Hematopoietic multipotent progenitor cell (in vitro differentiated cells): ENCODE results near the gene SCLY. TPM values are rescaled to one million over a fixed set of nuclear protein-coding genes. Genes with fewer than 3 reads are reported as not detected.
A peak's percentile ranks its signal among the peaks of the same experiment; 100 is the strongest.
"Not testable (repeated sequence)": the region's sequence is repeated elsewhere in the genome, so short reads cannot be mapped to it uniquely, and the experiment has no call there.

Source experiments
- DNase-seq, 3 donors: peaks; one replicate each; pipeline ENCODE4 v3.0.0-alpha.2; 2011 to 2015; ENCODE audit warnings: low read depth in 2 of 3, low spot score in 2 of 3
- total RNA-seq: library from RNA; depleted of rRNA; stranded (reverse); fragments of >200 nt; gene quantifications from one replicate; pipeline ENCODE4 v1.2.3, GENCODE V29; 2012

Gene SCLY
- total RNA-seq, 1 donor: 13.2 TPM

DNA sequence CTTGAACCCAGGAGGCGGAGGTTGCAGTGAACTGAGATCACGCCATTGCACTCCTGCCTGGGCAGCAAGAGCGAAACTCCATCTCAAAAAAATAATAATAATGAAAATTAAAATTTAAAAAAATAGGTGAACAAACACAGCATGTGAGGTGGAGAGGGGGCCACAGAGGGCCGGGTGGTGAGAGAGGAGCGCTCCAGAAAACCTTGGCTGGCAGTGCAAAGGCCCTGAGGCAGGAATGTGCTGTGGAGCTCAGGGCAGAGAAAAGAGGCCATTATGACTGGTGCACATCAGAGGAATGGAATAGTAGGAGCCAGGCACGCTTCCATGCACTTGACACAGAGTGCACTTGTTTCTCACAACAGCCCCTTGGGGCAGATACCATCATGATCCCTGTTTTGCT lies 21.6 kb upstream of the SCLY start:
- no peak for DNase-seq

DNA sequence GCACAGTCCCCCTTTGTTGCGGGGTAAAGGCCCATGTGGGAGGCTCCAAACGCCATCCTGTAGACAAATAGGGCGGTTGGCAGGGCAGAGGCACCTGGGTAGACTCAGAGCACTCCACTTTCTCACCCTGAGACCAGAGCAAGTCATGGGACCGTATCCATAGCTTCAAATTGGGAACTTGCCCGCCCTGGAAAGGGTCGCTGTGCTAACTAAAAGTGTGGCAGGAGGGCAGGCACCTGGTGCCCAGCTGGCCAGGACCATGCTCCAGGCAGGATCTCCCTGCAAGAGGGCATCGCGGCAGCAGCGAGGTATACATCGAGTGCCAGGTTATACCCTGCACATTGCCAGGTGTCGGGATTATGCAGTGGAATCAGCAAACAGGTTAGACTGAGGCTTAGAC lies 20.8 kb upstream of the SCLY start:
- no peak for DNase-seq

DNA sequence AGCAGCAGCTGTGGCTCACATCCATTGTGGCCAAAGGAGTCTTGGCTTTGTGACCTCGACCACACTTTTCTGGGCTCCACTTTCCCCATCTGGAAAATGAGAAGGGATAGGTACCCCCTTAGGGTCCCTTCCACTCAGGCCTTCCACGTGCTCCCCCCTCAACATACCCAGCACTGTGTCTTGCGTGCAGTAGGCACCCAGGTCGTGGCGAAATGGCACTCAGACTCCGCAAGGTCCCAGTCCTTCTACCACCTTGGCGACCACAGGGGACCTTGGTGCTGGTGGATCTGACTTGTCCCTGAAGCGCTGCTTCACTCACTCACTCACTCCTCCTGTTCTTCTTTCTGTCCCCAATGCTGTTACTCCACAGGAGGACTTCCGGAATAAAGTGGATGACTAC lies 19.9 kb upstream of the SCLY start:
- no peak for DNase-seq

DNA sequence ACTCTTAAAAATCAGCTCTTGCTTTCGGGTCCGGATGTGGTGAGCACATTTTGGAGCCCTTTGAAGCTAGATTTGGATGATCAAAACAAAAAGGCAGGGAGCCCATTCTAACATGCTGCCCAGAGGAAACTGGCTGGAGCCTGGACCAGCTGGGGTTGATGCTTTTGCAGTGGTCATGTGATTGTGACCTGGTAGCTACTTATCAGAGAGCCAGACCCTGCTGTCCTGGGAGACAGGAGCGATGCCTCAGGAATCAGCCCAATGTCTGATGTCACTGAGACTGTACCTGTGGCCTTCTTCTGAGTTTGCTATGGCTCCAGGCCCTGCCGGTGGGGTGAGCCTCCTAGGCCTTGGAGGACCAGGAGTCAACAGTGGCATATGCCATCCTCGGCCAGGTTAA lies 18.7 kb upstream of the SCLY start:
- no peak for DNase-seq

DNA sequence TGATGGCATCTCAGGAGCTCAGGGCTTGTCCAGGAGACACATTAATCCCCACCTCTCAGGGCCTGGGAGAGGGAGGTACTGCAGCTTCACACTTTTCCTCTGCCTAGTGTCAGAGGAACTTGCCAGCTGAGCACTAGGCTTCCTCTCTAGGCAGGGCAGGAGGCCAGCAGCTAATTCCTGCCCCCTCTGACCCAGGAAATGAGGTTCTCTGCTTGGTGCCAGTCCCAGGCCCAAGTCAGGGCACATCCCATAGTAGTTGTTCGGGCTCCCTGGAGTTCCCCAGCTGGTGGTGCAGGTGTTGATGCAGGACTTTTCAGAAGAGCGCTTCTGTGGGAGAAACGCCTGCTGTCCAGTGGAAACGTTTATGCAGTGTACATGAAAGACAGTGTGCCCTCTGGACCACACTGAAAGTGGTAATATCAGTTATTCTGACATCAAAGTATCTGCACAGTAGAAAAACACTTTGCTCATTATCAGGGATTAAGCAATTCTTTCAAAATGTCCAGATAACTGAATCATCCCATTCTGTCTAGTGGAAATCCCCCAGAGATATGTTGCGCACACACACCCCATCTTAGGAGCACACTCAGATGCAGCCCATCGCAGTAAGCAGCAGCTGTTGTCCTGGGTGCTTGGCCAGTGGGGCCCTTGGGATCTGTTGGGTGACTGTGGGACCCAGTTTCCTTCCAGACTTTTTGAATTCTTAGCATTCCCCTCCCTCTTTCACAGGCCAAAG lies 17.8 kb upstream of the SCLY start:
- DNase-seq: no peak

DNA sequence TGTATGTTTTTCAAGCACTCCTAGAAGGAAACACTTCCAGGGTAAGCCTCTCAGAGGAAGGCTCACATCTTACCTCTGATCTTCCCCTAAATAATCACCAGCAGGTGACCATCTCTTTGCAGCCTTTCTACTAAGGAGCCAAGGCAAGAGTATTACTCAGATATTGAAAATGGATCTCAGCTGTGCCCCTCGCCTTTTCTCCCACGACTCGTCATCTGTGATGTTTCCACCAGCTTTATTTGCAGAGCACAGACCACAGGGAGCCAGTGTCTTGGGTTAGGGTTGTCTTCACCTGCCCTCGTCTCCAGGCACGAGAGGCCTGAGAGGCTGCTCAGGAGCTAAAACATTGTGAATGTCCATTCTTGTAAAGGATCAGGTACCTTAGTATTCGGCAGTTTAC lies 16.9 kb upstream of the SCLY start:
- DNase-seq: no peak

DNA sequence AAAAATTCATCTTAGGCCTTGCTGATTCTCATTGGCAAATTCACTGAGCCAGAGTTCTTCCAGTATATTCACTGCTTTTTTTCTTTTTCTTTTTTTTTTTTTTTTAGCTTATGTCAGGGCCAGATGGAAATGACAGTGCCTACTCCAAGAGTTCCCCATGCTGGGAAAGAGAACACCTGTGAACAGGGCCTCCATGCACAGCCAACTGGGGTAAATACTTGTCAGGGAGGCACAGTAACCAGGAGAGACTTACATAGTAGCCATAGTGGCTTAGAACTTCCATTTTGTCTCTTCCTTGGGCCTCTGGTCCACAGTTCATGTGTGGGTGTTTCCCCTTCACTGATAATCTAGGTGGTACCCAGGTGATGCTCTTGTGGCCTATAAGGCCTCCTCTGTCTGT lies 15.2 kb upstream of the SCLY start:
- no peak for DNase-seq

DNA sequence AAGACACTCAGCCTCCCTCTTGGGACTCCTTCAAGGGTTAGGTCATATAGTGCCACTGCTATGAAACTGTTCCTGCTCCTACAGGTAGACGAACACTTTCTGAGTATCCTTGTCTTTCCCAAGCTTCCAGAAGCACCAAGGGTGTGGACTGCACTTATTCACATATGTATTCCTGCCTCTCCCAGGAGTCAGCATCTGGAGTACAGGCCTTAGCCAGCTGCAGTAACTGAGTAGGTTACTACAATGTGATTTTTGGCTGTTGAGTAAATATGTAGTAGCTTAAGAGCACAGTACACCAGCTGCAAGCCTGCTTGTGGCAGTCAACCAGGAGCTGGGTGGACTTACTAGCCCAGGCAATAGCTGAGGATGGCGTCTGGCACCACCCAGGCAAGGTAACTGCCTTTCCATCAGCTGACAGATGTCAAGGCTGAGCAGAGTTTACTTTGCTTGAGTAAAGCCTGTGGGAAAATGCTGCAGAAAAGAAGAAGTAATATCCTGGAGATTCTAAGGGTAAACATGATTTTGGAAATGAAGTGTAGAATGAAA lies 14.0 kb upstream of the SCLY start:
- DNase-seq: no peak

DNA sequence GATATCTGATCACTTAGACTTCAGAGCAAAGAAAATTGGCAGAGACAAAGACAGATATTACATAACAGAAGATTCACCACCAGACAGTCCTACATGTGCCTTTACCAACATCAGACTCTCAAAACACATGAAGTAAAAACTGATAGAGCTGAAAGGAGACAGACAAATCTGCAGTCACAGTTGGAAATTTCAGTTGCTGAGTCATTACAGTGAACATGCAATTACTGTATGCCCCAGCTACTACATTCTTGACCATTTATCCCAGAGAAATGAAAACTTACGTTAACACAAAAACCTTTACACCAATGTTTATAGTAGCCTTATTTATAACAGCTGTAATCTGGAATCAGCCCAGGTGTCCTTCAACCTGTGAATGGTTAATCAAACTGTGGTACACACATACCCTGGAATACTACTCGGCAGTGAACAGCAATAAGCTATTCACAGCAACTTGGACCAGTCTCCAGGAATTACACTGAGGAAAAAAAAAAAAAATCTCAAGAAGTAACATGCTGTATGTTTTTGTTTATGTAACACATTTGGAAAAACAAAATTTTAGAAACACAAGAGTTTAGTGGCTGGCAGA lies 7.5 kb upstream of the SCLY start:
- DNase-seq: no peak

DNA sequence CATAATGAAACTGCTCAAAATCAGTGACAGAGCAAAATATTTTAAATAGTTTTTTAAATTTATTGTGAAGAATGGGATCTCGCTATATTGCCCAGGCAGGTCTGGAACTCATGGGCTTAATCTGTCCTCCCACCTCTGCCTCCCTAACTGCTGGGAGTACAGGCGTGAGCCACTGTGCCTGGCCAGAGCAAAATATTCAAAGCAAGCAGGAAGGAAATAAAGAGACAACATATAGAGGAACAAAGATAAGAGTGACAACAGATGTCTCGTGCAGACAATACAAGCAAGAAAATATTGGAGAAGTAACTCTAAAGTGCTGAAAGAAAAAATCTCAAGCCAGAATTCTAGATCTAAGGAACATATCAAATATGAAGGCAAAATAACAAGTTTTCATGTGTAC lies 5.0 kb upstream of the SCLY start:
- peak in 1 of 3 donors; percentile 36 for DNase-seq

DNA sequence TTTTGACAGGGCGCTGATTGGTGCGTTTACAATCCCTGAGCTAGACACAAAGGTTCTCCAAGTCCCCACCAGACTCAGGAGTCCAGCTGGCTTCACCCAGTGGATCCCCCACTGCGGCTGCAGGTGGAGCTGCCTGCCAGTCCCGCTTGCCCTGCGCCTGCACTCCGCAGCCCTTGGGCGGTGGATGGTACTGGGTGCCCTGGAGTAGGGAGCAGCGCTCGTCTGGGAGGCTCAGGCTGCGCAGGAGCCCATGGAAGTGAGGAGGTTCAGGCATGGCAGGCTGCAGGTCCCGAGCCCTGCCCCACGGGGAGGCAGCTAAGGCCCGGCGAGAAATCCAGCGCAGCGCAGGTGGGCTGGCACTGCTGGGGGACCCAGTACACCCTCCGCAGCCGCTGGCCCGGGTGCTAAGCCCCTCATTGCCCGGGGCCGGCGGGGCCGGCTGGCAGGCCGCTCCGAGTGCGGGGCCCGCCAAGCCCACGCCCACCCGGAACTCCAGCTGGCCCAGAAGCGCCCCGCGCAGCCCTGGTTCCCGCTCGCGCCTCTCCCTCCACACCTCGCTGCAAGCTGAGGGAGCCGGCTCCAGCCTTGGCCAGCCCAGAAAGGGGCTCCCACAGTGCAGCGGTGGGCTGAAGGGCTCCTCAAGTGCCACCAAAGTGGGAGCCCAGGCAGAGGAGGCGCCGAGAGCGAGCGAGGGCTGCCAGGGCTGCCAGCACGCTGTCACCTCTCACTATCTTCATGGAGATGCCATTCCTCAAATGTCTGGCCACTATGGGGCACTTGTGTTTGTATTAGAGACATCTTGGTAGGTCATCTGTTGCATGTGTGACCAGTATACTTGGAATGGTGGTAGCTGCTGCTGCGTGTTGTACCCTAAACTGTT lies 2.9 kb upstream of the SCLY start:
- not testable (repeated sequence) for DNase-seq

DNA sequence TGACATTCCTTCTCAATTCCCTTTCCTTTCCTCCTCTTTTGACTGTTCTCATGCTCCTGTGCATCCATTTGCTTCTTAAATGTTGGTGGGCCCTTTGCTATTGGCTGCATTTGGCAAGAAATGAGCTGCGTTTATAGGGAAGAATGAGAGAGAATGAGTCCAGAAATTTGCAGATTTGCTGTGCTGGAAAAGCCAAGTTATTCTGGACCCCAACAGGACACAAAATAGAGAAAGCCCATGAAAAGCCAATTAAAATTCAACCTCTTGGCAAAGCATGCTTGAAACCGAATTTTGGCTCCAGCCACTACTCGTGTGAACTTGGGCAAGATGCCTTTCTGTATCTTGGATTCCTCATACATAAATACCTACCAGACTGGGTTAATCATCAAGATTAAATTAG lies 1.3 kb upstream of the SCLY start:
- no peak for DNase-seq

DNA sequence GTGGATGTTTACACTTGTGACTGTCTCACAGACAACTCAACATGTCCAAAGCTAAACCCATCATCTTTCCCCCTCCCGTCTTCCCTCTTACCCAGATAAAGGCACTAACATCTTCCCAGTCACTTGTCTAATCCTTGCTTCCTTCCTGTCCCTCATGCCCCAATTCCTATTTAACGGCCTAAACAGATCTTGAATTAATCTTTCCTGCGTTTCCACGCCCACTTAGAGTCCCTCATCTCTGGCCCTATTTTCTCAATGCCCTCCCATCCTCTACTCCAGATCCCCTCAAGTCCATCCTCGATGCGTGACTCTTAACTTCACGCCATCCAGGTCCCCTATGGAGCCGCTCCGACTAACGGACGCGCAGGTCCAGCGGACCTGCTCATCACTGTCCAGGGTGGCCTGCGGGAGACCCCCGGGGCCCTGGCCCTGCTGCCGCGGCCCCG lies 682 bp upstream of the SCLY start:
- peak in 1 of 3 donors; percentile 6 for DNase-seq

DNA sequence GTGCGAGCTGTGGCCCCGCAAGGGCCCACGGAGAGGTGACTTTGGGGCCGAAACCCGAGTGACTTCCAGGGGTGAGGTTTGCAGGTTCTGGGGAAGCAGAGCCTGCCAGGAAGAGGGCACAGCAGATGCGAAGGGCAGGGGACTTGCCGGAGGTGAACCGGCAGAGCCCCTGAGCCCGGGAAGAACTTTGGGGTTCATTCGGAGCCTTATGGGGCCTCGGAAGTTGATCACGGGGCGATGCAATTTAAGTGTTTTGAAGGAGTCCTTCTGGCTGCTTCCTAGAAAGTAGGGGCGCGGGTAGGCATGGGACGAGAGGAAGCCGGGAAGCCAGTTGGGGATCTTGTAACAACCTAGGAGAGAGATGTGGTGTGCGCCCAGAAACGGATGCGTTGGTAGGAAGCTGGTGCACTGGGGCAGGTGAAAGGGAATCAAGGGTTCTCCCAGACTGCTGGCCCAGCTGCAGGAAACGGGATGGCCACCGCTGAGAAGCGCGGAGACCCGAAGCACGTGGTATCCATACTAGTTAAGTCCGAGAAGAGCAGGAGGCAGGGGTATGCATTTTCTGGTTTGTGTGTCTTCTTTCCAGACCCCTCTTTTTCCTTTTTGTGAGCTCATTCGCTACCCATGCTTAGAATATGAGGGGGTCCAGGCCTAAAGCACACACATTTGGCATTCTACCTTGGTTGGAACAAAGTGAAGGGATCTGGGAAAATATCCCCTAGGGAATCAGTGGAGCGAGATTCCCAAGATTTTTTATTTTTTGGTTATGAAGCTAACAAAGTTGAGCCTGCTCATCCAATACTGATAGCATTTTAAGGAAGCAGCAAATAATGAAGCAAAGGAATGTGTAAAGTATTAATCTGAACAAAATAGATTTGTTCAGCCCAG lies 758 bp downstream of the SCLY start:
- DNase-seq: peak in 2 of 3 donors; percentile 7 to 25

DNA sequence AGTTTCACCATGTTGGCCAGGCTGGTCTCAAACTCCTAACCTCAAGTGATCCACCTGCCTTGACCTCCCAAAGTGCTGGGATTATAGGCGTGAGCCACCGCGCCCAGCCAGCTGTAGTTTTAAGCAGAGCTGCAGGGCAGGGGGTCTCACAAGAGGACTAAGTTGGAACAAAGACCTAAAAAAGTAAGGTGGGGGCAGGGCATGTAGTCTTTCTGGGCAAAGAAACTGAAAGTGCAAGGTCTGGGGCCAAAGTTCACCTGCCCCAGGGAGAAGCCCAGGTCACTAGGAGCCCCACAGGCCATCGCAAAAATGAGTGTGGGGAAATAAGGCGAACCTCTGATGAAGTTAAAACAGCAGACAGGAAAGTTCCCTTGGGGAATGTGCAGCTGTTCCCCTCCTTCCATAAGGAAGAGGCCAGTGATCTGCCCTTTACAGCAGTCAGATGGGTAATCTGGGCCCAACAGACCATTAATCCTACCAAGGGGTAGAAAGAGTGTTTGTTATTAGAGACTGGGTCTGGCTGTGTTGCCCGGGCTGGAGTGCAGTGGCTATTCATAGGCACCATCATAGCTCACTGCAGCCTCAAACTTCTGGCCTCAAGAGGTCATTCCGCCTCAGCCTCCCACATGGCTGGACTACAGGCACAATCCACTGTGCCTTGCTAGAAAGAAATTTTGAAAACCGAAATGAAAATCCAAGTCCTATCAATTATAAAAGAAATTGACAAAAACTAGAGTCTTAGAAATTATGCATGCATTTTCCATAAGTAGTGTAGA lies 2.8 kb downstream of the SCLY start:
- DNase-seq: no peak

DNA sequence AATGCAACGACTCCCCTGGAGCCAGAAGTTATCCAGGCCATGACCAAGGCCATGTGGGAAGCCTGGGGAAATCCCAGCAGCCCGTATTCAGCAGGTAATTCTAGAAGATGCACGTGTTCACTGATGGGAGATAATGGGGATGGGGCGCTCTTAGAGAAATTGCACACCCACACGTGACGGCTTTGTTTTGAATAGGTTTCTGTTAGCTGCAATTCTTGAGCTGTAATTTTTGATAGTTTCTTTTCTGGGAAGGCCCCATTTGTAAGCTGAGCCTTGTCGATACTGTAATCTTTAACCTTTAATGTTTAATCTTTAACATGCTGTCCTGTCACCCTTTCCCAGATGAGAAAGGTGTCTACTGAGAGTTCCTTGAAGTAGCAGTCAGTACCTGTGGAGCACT lies 3.6 kb downstream of the SCLY start:
- no peak for DNase-seq

DNA sequence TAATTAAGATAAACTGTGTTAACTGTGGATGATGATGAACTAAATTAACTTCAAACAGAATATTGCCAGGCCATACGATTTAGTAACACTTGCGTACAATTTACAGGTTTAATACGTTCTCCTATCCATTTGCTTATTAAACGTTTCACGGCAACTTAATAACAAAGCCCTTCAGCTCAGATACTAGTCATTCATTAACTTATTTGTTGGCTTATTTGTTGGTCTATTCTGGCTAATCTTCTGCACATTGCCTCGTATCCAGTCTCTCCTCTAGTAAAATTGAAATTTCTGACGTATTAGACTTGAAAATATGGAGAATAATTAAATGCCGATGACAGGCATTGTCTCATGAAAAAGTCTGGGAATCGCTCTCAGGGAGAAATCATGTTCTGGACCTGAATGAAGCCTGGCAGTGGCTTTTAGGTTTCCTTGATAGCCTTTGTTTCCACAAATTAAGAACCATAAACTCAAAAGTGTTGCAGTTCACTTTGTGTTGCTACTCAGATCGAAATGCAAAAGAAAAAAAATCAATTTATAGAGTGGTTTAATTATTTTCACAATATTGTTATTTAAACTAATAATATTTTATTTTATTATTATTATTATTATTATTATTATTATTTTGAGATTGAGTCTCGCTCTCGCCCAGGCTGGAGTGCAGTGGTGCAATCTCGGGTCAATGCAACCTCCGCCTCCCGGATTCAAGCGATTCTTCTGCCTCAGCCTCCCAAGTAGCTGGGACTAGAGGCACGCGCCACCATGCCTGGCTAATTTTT lies 4.5 kb downstream of the SCLY start:
- no peak for DNase-seq

DNA sequence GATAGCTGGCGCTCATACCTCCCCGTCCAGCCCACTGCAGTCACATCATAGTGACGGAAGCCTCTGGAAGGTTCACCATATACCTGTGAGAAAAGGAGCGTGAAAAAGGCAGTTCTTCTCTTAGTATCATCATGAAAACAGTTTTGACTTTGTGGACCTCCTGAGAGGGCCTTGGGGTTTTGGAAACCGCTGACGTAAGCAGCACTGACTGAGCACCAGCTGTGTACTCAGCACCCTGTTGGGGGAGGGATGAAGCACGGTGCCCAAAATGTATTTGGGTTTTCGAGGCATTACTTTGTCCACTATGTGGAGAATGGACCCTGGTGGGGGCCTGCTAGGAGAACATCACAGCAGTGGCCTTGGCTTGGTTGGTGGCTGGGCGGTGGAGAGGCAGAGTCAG lies 5.4 kb downstream of the SCLY start:
- DNase-seq: no peak

DNA sequence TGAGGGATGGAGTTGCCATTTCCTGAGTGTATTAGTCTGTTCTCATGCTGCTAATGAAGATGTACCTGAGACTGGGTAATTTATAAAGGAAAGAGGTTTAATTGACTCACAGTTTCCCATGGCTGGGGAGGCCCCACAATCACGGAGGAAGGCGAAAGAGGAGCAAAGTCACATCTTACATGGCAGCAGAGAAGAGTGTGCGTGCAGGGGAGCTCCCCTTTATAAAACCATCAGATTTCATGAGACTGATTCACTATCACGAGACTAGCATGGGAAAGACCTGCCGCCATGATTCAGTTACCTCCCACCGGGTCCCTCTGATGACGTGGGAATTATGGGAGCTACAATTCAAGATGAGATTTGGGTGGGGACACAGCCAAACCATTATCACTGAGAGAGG lies 5.9 kb downstream of the SCLY start:
- not testable (repeated sequence) for DNase-seq
